Measurements from ENCODE around the gene ZNF740. TPM values are rescaled to one million over a fixed set of nuclear protein-coding genes. Genes with fewer than 3 reads are reported as not detected.
A peak's percentile ranks its signal among the peaks of the same experiment; 100 is the strongest.

The ZNF740 gene
- total RNA-seq, 1 experiment from 2014 or later = 46.8 TPM

DNA sequence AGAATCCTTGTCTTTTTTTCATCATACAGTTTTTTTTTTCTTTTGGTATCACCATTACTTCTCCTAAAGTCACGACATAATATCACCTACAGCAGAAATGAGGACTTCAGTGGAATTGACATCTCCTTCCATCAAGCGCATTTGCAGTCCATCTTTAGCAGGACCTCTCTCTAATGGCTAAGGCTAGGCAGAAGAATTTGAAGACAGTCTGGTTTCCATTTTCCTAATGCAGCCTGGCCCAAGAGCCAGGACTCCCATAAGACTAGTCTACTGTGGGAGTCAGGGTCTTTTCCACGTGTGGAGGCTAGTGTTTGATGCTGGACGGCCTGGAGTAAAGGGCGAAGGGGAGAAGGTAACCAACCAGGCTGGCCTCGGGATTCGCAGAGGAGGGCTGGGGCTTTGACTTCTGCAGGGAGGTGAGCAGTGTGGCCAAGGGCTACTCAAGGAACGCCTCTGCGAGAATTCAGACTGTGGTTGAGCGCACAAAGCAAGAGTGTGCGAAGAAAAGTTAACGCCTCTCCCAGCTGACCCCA is 769 bp upstream of the ZNF740 start:
- DNase-seq (ENCODE audit: low read depth, low spot score) = no peak
- intact Hi-C loops (cut with micrococcal nuclease; ENCODE audit: unreplicated experiment) = no loop called here
- BruUV-seq (replicated peaks) = no TSS peak
- no peaks in the 10 kb centered on the region for H3K9me3 ChIP-seq (ENCODE audit: control insufficient read depth, insufficient read depth, low read depth, low read length)
- ATAC-seq = peak; percentile 54
- in situ Hi-C loops (cut with HindIII; ENCODE audit: low pct_unique_long_range_greater_than_20kb, low sequenced_read_pairs) = no loop called here
- H3K27me3 ChIP-seq (ENCODE audit: control insufficient read depth, insufficient read depth, low read length) = no peaks in the 10 kb centered on the region
- TF ChIP-seq, protein P1, sequence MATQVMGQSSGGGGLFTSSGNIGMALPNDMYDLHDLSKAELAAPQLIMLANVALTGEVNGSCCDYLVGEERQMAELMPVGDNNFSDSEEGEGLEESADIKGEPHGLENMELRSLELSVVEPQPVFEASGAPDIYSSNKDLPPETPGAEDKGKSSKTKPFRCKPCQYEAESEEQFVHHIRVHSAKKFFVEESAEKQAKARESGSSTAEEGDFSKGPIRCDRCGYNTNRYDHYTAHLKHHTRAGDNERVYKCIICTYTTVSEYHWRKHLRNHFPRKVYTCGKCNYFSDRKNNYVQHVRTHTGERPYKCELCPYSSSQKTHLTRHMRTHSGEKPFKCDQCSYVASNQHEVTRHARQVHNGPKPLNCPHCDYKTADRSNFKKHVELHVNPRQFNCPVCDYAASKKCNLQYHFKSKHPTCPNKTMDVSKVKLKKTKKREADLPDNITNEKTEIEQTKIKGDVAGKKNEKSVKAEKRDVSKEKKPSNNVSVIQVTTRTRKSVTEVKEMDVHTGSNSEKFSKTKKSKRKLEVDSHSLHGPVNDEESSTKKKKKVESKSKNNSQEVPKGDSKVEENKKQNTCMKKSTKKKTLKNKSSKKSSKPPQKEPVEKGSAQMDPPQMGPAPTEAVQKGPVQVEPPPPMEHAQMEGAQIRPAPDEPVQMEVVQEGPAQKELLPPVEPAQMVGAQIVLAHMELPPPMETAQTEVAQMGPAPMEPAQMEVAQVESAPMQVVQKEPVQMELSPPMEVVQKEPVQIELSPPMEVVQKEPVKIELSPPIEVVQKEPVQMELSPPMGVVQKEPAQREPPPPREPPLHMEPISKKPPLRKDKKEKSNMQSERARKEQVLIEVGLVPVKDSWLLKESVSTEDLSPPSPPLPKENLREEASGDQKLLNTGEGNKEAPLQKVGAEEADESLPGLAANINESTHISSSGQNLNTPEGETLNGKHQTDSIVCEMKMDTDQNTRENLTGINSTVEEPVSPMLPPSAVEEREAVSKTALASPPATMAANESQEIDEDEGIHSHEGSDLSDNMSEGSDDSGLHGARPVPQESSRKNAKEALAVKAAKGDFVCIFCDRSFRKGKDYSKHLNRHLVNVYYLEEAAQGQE (IDR thresholded peaks at IDR 0.05; ENCODE audit: insufficient read depth in 1 of 2, low read depth in 2 of 2, low read length in 1 of 2) = no peak
- TF ChIP-seq SIN3A (IDR thresholded peaks at IDR 0.05; ENCODE audit: borderline replicate concordance, insufficient read depth, low read depth, low read length) (no peak), TCF7L2 (IDR thresholded peaks at IDR 0.05; ENCODE audit: low read depth, low read length) (no peak), POLR2AphosphoS5 (IDR thresholded peaks at IDR 0.05; ENCODE audit: low read depth, low read length) (no peak)
- TF ChIP-seq, protein P2, sequence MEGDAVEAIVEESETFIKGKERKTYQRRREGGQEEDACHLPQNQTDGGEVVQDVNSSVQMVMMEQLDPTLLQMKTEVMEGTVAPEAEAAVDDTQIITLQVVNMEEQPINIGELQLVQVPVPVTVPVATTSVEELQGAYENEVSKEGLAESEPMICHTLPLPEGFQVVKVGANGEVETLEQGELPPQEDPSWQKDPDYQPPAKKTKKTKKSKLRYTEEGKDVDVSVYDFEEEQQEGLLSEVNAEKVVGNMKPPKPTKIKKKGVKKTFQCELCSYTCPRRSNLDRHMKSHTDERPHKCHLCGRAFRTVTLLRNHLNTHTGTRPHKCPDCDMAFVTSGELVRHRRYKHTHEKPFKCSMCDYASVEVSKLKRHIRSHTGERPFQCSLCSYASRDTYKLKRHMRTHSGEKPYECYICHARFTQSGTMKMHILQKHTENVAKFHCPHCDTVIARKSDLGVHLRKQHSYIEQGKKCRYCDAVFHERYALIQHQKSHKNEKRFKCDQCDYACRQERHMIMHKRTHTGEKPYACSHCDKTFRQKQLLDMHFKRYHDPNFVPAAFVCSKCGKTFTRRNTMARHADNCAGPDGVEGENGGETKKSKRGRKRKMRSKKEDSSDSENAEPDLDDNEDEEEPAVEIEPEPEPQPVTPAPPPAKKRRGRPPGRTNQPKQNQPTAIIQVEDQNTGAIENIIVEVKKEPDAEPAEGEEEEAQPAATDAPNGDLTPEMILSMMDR (IDR thresholded peaks at IDR 0.05) = no peak
- H3K4me1 ChIP-seq (ENCODE audit: control insufficient read depth, insufficient read depth, low read length) = peaks cover 37% of the 10 kb centered on the region
- ChIA-PET POLR2A (interaction anchor here (0.6 to 1.1 kb wide), 3 partner anchors 40 to 101 kb away, joined by 3 to 17 read pairs (median 3); partner anchors contain the start of gene SPRYD3), CTCF (interaction anchor here (0.6 to 0.7 kb wide), 2 partner anchors 27 to 46 kb away, joined by 3 read pairs; partner anchors contain the start of gene ITGB7)
- H3K36me3 ChIP-seq (ENCODE audit: control insufficient read depth, insufficient read depth, low read length) = no peaks in the 10 kb centered on the region; the same call in 1 of the 2 replicates
- peak overlapping the region; percentile 70 to 74 for H3K4me3 ChIP-seq (ENCODE audit: low read depth in 2 of 2, low read length in 2 of 2)
- peak overlapping the region; percentile 98 for H3K27ac ChIP-seq (ENCODE audit: low read length)

DNA sequence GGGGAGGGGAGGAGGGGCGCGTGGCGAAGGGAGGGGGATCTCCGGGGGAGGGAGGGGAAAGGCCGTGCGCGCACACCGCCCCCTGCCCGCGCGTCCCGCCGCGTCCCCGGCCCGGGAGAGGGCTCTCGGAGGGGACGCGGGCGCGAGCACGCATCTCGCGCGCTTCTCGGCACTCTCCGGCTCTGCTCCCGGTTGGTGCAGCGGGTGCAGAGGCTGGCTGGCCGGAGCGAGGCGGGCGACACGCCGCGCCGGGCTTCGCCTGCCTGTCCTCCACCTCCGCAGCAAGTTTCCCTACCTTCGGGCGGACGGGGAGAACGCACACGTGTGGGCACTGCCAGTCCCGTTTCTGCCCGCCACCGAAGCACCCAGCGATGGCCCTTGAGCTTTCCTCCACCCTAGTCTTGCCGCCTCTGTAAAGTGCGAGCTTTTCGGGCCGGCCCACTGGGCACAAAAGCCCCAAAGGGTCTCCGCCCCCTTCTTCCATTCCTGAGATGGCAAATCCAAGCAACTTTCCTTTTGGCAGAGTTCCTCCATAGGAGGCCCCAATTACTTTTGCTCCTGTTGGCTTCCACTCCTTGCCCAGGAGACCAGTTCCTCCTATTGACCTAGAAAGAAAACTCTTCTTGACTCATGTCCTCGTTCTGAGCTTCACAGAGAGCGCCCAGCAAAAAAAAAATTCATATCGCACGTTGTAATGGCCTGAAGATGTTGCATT is 566 bp downstream of the ZNF740 start:
- Histone ChIP-seq H3K9me3 (ENCODE audit: control insufficient read depth, insufficient read depth, low read depth, low read length) (no peaks in the 10 kb centered on the region), H3K27me3 (ENCODE audit: control insufficient read depth, insufficient read depth, low read length) (no peaks in the 10 kb centered on the region), H3K36me3 (ENCODE audit: control insufficient read depth, insufficient read depth, low read length) (peaks cover 10% of the 10 kb centered on the region), H3K27ac (ENCODE audit: low read length) (peak overlapping the region; percentile 86), H3K4me3 (ENCODE audit: low read depth in 2 of 2, low read length in 2 of 2) (peak overlapping the region; percentile 70 to 74), H3K4me1 (ENCODE audit: control insufficient read depth, insufficient read depth, low read length) (peaks cover 26% of the 10 kb centered on the region)
- ATAC-seq (peak; percentile 88), DNase-seq (ENCODE audit: low read depth, low spot score) (no peak)
- in situ Hi-C loops (cut with HindIII; ENCODE audit: low pct_unique_long_range_greater_than_20kb, low sequenced_read_pairs) (no loop called here), intact Hi-C loops (cut with micrococcal nuclease; ENCODE audit: unreplicated experiment) (no loop called here)
- TF ChIP-seq, protein P1 (IDR thresholded peaks at IDR 0.05; ENCODE audit: insufficient read depth in 1 of 2, low read depth in 2 of 2, low read length in 1 of 2) = no peak
- TF ChIP-seq POLR2AphosphoS5 (IDR thresholded peaks at IDR 0.05; ENCODE audit: low read depth, low read length) (no peak; the same call in 1 of the 2 replicates), SIN3A (IDR thresholded peaks at IDR 0.05; ENCODE audit: borderline replicate concordance, insufficient read depth, low read depth, low read length) (no peak), TCF7L2 (IDR thresholded peaks at IDR 0.05; ENCODE audit: low read depth, low read length) (no peak)
- TF ChIP-seq, protein P2 (IDR thresholded peaks at IDR 0.05) = no peak
- ChIA-PET POLR2A (interaction anchor here (0.6 to 1.2 kb wide), 6 partner anchors 9 to 114 kb away, joined by 3 to 17 read pairs (median 4); no protein-coding TSS in a partner anchor), CTCF (interaction anchor here (0.6 kb wide), 4 partner anchors 71 to 240 kb away, joined by 3 to 6 read pairs (median 4); no protein-coding TSS in a partner anchor)
- no TSS peak for BruUV-seq (replicated peaks)

Data from Panc1 (cell line).